ENCODE results near the gene TRAK1.

DNA sequence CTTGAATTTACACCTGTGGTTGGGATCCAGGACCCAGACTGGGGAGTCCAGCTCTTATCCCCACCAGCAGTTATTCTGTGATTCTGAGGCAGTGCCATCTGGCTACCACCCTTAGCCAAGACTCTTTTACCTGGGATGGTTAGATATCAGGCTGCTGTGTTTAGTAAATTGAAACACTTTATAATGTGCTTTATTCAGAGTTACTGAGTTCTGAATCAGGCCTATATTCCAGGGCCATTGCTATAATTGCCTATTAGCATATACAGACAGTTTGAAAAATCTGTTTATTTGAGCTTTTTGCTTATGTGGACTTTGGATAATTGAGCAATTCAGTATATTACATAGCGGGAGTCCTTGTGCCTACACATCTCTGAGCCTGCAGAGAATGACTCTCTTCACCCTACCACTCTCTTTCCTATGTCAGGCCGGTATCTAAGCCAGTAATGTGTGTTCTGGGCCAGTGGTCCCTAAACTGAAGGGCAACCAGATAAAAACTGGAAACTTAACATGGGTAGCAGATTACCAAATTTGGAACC is 45.4 kb upstream of the TRAK1 start:
- TF ChIP-seq, protein P1, sequence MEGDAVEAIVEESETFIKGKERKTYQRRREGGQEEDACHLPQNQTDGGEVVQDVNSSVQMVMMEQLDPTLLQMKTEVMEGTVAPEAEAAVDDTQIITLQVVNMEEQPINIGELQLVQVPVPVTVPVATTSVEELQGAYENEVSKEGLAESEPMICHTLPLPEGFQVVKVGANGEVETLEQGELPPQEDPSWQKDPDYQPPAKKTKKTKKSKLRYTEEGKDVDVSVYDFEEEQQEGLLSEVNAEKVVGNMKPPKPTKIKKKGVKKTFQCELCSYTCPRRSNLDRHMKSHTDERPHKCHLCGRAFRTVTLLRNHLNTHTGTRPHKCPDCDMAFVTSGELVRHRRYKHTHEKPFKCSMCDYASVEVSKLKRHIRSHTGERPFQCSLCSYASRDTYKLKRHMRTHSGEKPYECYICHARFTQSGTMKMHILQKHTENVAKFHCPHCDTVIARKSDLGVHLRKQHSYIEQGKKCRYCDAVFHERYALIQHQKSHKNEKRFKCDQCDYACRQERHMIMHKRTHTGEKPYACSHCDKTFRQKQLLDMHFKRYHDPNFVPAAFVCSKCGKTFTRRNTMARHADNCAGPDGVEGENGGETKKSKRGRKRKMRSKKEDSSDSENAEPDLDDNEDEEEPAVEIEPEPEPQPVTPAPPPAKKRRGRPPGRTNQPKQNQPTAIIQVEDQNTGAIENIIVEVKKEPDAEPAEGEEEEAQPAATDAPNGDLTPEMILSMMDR (IDR thresholded peaks at IDR 0.05): no peak
- TF ChIP-seq EZH2 (IDR thresholded peaks at IDR 0.05; ENCODE audit: borderline replicate concordance, insufficient read depth, low read depth, low read length, poor library complexity, severe bottlenecking): no peak

Measured in B cell (primary cell).